Stimulated activated effector memory CD8-positive, alpha-beta T cell treated with anti-CD3 and anti-CD28 coated beads, Interleukin-12 subunit alpha, Interleukin-12 subunit beta, amount 100 ng/mL, for 72 hours (primary cell): Measurements from ENCODE around the gene FTH1.

Experiments
- ATAC-seq: fragments of 150-1000 bp; cut with Tn5 transposase; 2 replicates; pipeline ENCODE4 v1.10.0; 2021
- DNase-seq, 2 donors: peaks; one replicate each; pipeline ENCODE4 v3.0.0; 2021 to 2022; ENCODE audit warnings: low spot score in 2 of 2
- H3K27ac Mint-ChIP-seq: one replicate; pipeline ENCODE4 v1.8.0; 2022; ENCODE audit warnings: mild to moderate bottlenecking, mixed read lengths
- H3K36me3 Mint-ChIP-seq: one replicate; pipeline ENCODE4 v1.8.0; 2022; ENCODE audit warnings: mild to moderate bottlenecking, mixed read lengths
- H3K4me1 Mint-ChIP-seq: one replicate; pipeline ENCODE4 v1.8.0; 2022; ENCODE audit warnings: mixed read lengths
- H3K4me3 Mint-ChIP-seq: one replicate; pipeline ENCODE4 v1.8.0; 2022; ENCODE audit warnings: mild to moderate bottlenecking, mixed read lengths
- H3K9me3 Mint-ChIP-seq: one replicate; pipeline ENCODE4 v1.8.0; 2022; ENCODE audit warnings: mixed read lengths

FTH1 gene

GRCh38 chr11:61919705-61920631 is 47.5 kb downstream of the FTH1 start:
- Mint-ChIP-seq H3K9me3 (no peaks in the 10 kb centered on the region), H3K27ac (no peak overlapping the region), H3K4me1 (peaks cover 12% of the 10 kb centered on the region), H3K36me3 (no peaks in the 10 kb centered on the region), H3K4me3 (no peak overlapping the region)
- no peak for DNase-seq
- ATAC-seq = no peak

- H3K4me3 Mint-ChIP-seq = no peak overlapping the region
- peaks cover 12% of the 10 kb centered on the region for H3K4me1 Mint-ChIP-seq
- H3K27ac Mint-ChIP-seq = no peak overlapping the region
These were observed 48.3 kb downstream of the FTH1 start for GRCh38 chr11:61918938-61919704.

GRCh38 chr11:61918251-61918937 is 49.0 kb downstream of the FTH1 start:
- no peak overlapping the region for H3K27ac Mint-ChIP-seq
- peaks cover 12% of the 10 kb centered on the region for H3K4me1 Mint-ChIP-seq
- H3K4me3 Mint-ChIP-seq = peak overlapping the region; percentile 69
- H3K36me3 Mint-ChIP-seq = no peaks in the 10 kb centered on the region
- no peaks in the 10 kb centered on the region for H3K9me3 Mint-ChIP-seq
- ATAC-seq = no peak
- no peak for DNase-seq

More at GRCh38 chr11:61918938-61919704, 48.3 kb downstream of the FTH1 start:
- Mint-ChIP-seq H3K36me3 (no peaks in the 10 kb centered on the region), H3K9me3 (no peaks in the 10 kb centered on the region)
- ATAC-seq (no peak), DNase-seq (no peak)

DNA sequence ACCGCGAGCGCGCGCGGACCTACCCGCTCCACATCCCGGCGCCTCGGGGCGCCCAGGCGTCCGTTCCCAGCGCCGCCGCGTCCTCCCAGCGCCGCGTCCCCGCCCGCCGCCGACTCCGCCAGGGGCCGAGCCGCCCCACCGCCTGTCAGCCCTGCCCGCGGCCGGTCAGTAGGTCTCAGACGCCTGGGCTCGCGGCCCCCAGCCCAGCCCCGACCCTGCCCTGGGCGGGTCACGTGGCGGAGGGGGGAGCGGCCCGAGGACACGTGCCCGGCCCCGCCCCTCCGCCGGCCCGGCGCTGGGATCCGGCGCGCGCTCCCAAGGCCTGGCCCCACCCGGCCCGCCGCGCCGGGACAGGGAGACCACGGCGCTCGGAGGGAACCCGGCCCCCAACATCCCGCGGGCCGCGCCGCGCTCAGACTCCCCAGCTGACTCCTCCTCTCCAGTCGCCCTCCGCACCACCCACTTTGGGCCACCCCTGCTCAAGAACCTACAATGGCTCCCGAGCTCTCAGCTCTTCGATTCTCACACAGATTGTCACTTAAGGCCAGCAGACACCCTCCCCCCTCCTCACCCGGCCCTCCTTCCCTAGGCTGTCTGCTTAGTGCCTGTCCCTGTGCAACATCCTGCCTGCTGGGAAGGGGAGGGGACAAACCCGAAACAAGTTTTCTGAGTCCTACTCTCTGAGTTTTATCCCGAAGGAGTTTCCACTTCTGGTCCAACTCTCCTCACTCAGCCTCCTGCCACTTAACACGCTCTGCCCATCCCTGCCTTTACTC is 49.9 kb downstream of the FTH1 start, which contains the start of gene RAB3IL1:
Gene RAB3IL1, minus strand, starts transcription at position 233 of the 776 bp plus-strand sequence. Its CDS starts 199 bp downstream, at position 34.
- no peaks in the 10 kb centered on the region for H3K36me3 Mint-ChIP-seq
- H3K4me3 Mint-ChIP-seq = peak within 1 kb of the TSS; percentile 69
- DNase-seq = no peak
- H3K27ac Mint-ChIP-seq = no peak within 1 kb of the TSS
- peaks cover 12% of the 10 kb centered on the region for H3K4me1 Mint-ChIP-seq
- H3K9me3 Mint-ChIP-seq = no peaks in the 10 kb centered on the region
- ATAC-seq = peak; percentile 3

DNA sequence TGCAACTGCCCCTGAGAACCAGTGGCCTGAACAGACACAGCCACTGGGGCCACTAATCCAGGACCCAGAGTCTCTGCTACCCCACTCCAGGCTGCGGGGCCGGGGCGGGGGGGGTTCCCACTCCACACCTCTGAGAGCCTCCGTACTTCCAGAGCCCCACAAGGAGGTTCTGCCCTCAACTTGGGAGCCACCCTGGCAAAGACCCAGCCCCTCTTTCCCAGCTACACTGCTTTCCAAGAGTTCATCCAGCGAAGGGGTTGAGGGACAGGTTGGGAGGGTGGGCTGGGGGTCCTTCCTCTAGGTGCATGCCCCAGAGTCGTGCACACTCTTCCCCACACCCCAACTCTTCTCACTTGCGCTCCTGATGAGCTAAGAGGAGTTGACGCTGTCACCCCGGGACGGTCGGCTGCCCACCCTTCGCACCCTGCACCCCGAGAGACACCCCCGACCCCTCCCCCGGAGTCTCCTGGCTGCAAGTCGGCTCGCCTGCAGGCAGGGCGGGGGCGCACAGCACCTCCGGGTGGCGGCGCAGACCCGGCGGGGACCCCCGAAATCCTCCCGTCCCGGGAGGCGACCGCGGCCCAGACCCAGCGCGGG is 50.6 kb downstream of the FTH1 start:
- ATAC-seq (no peak), DNase-seq (no peak)
- peaks cover 12% of the 10 kb centered on the region for H3K4me1 Mint-ChIP-seq
- H3K36me3 Mint-ChIP-seq = no peaks in the 10 kb centered on the region
- no peaks in the 10 kb centered on the region for H3K9me3 Mint-ChIP-seq
- no peak overlapping the region for H3K27ac Mint-ChIP-seq
- no peak overlapping the region for H3K4me3 Mint-ChIP-seq

DNA sequence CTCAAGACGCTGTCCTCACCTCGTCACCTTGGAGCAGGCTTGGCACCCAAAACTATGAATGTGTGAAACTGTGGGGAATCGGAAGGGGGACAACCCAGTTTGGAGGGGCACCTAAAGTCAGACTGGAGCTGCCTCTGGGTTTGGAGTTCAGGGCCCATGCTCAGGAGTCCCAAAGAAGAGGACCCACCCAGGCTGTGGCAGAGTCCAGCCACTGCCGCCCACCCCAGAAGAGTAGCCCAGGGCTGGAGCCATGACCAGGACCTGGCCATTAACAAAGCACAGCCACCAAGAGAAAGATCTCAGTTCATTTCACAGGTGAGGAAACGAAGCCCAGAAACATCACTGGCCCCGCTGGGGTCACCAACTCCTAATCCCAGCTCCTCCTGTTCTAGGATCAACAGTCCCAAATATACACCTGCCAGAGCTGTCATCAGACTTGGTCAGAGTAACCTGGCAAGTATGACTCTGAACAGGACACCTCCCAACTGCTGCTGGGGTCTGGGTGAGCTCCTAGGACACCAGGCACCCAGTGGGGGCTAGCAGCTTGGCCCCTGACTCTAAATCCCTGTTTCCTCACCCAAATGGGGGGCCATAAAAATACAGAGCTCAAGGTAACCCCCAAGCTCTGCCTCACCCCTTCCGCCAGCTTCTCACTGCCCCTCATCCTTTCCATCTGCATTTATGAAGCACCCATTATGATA is 52.8 kb downstream of the FTH1 start:
- Mint-ChIP-seq H3K27ac (no peak overlapping the region), H3K9me3 (no peaks in the 10 kb centered on the region), H3K36me3 (no peaks in the 10 kb centered on the region), H3K4me1 (peaks cover 12% of the 10 kb centered on the region), H3K4me3 (no peak overlapping the region)
- no peak for DNase-seq
- ATAC-seq = no peak
